ENCODE measurements around the gene ERBB4. TPM values are rescaled to one million over a fixed set of nuclear protein-coding genes. Genes with fewer than 3 reads are reported as not detected.

Gene ERBB4
- total and polyA plus RNA-seq, 2 of the 8 experiments (the other 6 are each of a cell fraction or from before 2014, with no cell fraction given), result 0.34 to 1.3 TPM

DNA sequence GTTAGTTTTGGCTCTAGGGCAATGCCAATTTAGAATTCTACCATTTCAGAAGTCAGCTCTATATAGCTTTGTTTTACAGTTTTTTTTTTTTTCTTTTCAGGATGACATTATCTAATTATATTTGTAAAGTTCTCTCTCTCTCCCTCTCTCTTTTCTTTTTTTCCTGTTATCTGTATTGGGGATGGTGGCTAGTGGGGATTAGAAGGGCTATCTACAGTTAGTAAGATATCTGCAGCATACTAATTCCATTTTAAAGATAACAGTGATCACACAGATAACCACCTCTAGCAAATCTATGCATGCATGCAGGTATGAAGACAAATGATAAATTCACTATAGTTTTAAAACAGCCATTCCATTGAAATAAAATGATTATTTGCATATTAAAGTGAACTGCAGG lies 438.9 kb downstream of the ERBB4 start:
- H3K56ac ChIP-seq (replicated peaks; ENCODE audit: insufficient read length, low read depth, low read length), result no peak overlapping the region
- H3K9ac ChIP-seq (replicated peaks in 1 of 4; ENCODE audit: extremely low read depth in 1 of 4, low read depth in 3 of 4, low read length in 3 of 4), result no peak overlapping the region
- no peaks in the 10 kb centered on the region for H4K20me1 ChIP-seq (replicated peaks in 1 of 2; ENCODE audit: control insufficient read depth in 1 of 2, insufficient read depth in 2 of 2, low read length in 2 of 2)
- H3K36me3 ChIP-seq (ENCODE audit: control insufficient read depth in 2 of 4, insufficient read depth in 4 of 4, low read length in 3 of 4), result no peaks in the 10 kb centered on the region
- no peak overlapping the region for H3K4me3 ChIP-seq (ENCODE audit: extremely low read depth in 1 of 4, insufficient read depth in 2 of 4, low read depth in 3 of 4, low read length in 4 of 4)
- no peak overlapping the region for H2BK12ac ChIP-seq (ENCODE audit: low read depth, low read length)
- H3K23me2 ChIP-seq (ENCODE audit: low read depth, low read length), result no peaks in the 10 kb centered on the region
- H3K4me2 ChIP-seq (ENCODE audit: insufficient read depth in 1 of 2, low read depth in 2 of 2, low read length in 2 of 2), result no peak overlapping the region
- H2BK5ac ChIP-seq (ENCODE audit: low read depth, low read length), result no peak overlapping the region
- H4K5ac ChIP-seq (ENCODE audit: insufficient read length, low read depth, low read length), result no peak overlapping the region
- H3K18ac ChIP-seq (ENCODE audit: extremely low read depth, low read length), result no peak overlapping the region
- no peaks in the 10 kb centered on the region for H3K79me2 ChIP-seq (ENCODE audit: control insufficient read depth in 1 of 2, insufficient read depth in 2 of 2, low read length in 2 of 2)
- H3K4me1 ChIP-seq (replicated peaks in 1 of 4; ENCODE audit: control insufficient read depth in 3 of 4, insufficient read depth in 4 of 4, low read length in 3 of 4), result no peaks in the 10 kb centered on the region
- no peak overlapping the region for H2BK15ac ChIP-seq (ENCODE audit: low read length)
- no peaks in the 10 kb centered on the region for H3K9me3 ChIP-seq (ENCODE audit: insufficient read depth in 2 of 2, low read depth in 1 of 2, low read length in 1 of 2)
- H3K4ac ChIP-seq (replicated peaks; ENCODE audit: insufficient read length, low read depth, low read length), result no peak overlapping the region
- no peak overlapping the region for H2BK120ac ChIP-seq (replicated peaks; ENCODE audit: low read depth, low read length)
- no peak overlapping the region for H3K27ac ChIP-seq (ENCODE audit: low read depth, low read length)
- ChIA-PET POLR2A (ENCODE audit: partially characterized antibody) (no interaction called here), CTCF (ENCODE audit: partially characterized antibody) (no interaction called here)
- no peak overlapping the region for H4K8ac ChIP-seq (ENCODE audit: extremely low read depth, insufficient read depth, low read length)
- H3K23ac ChIP-seq (ENCODE audit: insufficient read length), result no peak overlapping the region
- no peak overlapping the region for H2AFZ ChIP-seq (ENCODE audit: low read length)
- peaks cover 0 to 1% (median 0%) of the 10 kb centered on the region in 4 experiments; a peak in 1 of 7 replicates for H3K27me3 ChIP-seq (replicated peaks in 1 of 4; ENCODE audit: control insufficient read depth in 3 of 4, extremely low read depth in 1 of 4, insufficient read depth in 3 of 4, low read length in 3 of 4)
- FAIRE-seq, result no peak
- H3K14ac ChIP-seq (ENCODE audit: insufficient read length), result no peak overlapping the region
- no peak for DNase-seq (ENCODE audit: low read depth in 1 of 2, low spot score in 2 of 2)
- TF ChIP-seq TAF7 (optimal IDR thresholded peaks at IDR 0.05; ENCODE audit: borderline replicate concordance, low read depth, low read length) (no peak), RAD21 (IDR thresholded peaks at IDR 0.05 in 1 of 2, conservative IDR thresholded peaks at IDR 0.05 in 1 of 2; ENCODE audit: low read depth in 2 of 2, low read length in 2 of 2) (no peak), TCF12 (IDR thresholded peaks at IDR 0.05; ENCODE audit: low read depth, low read length) (no peak)
- H3K79me1 ChIP-seq (ENCODE audit: low read depth, low read length), result no peaks in the 10 kb centered on the region
- no peak overlapping the region for H4K91ac ChIP-seq (replicated peaks; ENCODE audit: insufficient read length, low read length)
- no peak overlapping the region for H2BK20ac ChIP-seq (ENCODE audit: low read length)
- no peak overlapping the region for H2AK5ac ChIP-seq (ENCODE audit: low read depth, low read length)
